Calu3 (cell line): ENCODE results near the gene MIPOL1. TPM values are rescaled to one million over a fixed set of nuclear protein-coding genes. Genes with fewer than 3 reads are reported as not detected.
"Not testable (repeated sequence)": the region's sequence is repeated elsewhere in the genome, so short reads cannot be mapped to it uniquely, and the experiment has no call there.

Experiments
- BruUV-seq: library from RNA; stranded (reverse); fragments of 400-500 nt; replicated peaks from 2 replicates; lab custom pipeline; 2021; lab: Mats Ljungman, UMichigan
- CTCF ChIA-PET: fragments of 300-600 bp; sonication (Branson Sonifier 250); formaldehyde crosslinking; loops from one replicate; lab custom pipeline; 2022; ENCODE audit warnings: antibody characterized with exemption; lab: Charles Lee
- DNase-seq: peaks from one replicate; pipeline ENCODE4 v3.0.0; 2022
- H3K27ac Mint-ChIP-seq: one replicate; pipeline ENCODE4 v1.8.0; 2022; ENCODE audit warnings: mixed read lengths; ENCODE audit not compliant: unreplicated experiment
- H3K27me3 Mint-ChIP-seq: one replicate; pipeline ENCODE4 v1.8.0; 2022; ENCODE audit warnings: mixed read lengths; ENCODE audit not compliant: unreplicated experiment
- H3K36me3 Mint-ChIP-seq: one replicate; pipeline ENCODE4 v1.8.0; 2022; ENCODE audit warnings: mild to moderate bottlenecking, moderate library complexity, mixed read lengths; ENCODE audit not compliant: insufficient read depth, unreplicated experiment
- H3K4me1 Mint-ChIP-seq: one replicate; pipeline ENCODE4 v1.8.0; 2022; ENCODE audit warnings: mild to moderate bottlenecking, low read depth, mixed read lengths; ENCODE audit not compliant: unreplicated experiment
- H3K4me3 Mint-ChIP-seq: one replicate; pipeline ENCODE4 v1.8.0; 2022; ENCODE audit warnings: mild to moderate bottlenecking, low read depth, moderate library complexity, mixed read lengths; ENCODE audit not compliant: unreplicated experiment
- H3K9me3 Mint-ChIP-seq: one replicate; pipeline ENCODE4 v1.8.0; 2022; ENCODE audit warnings: low read depth, mixed read lengths; ENCODE audit not compliant: unreplicated experiment
- CTCF ChIP-seq: fragments of 200-600 bp; IDR thresholded peaks from one replicate; pipeline ENCODE4 v1.8.0; 2022; ENCODE audit warnings: antibody characterized with exemption; ENCODE audit not compliant: unreplicated experiment
- intact Hi-C: fragments of 100-400 bp; cut with micrococcal nuclease; formaldehyde crosslinking; loops from one replicate; pipeline ENCODE4 v1.10.0; 2022; ENCODE audit not compliant: unreplicated experiment
- total RNA-seq: library from RNA; stranded (reverse); gene quantifications from 2 replicates; pipeline ENCODE4 v1.2.3, GENCODE V29; 2022

MIPOL1 gene
- total RNA-seq, 1 experiment from 2014 or later: 27.2 TPM

- intact Hi-C loops: loop anchor here (2.0 to 5.0 kb wide), 5 partner anchors 16 to 300 kb away; no protein-coding TSS in a partner anchor
- peaks cover 5% of the 10 kb centered on the region for H3K36me3 Mint-ChIP-seq
- peak overlapping the region; percentile 85 for H3K27ac Mint-ChIP-seq
- no peak for TF ChIP-seq CTCF
- H3K27me3 Mint-ChIP-seq: no peaks in the 10 kb centered on the region
- H3K9me3 Mint-ChIP-seq: no peaks in the 10 kb centered on the region
- BruUV-seq: no TSS peak
- peak overlapping the region; percentile 61 for H3K4me3 Mint-ChIP-seq
- DNase-seq: peak; percentile 30
- CTCF ChIA-PET: interaction anchor here (0.7 kb wide), 1 partner anchor 12 kb away, joined by 3 read pairs; no protein-coding TSS in a partner anchor
- peaks cover 26% of the 10 kb centered on the region for H3K4me1 Mint-ChIP-seq
These were observed 349.1 kb downstream of the MIPOL1 start for GRCh38 chr14:37546621-37547447.

- no peak for TF ChIP-seq CTCF
- DNase-seq: no peak
- CTCF ChIA-PET: no interaction called here
- intact Hi-C loops: no loop called here
- Mint-ChIP-seq H3K9me3 (no peaks in the 10 kb centered on the region), H3K4me1 (peaks cover 17% of the 10 kb centered on the region), H3K4me3 (no peak overlapping the region), H3K36me3 (peaks cover 6% of the 10 kb centered on the region), H3K27me3 (no peaks in the 10 kb centered on the region), H3K27ac (no peak overlapping the region)
- no TSS peak for BruUV-seq
These were observed 352.8 kb downstream of the MIPOL1 start for GRCh38 chr14:37550511-37550910.

- BruUV-seq: no TSS peak
- Mint-ChIP-seq H3K27me3 (no peaks in the 10 kb centered on the region), H3K27ac (no peak overlapping the region), H3K4me3 (no peak overlapping the region), H3K36me3 (peaks cover 12% of the 10 kb centered on the region), H3K9me3 (no peaks in the 10 kb centered on the region), H3K4me1 (peaks cover 11% of the 10 kb centered on the region)
- CTCF ChIA-PET: no interaction called here
- no peak for TF ChIP-seq CTCF
- intact Hi-C loops: no loop called here
- no peak for DNase-seq
These were observed 353.4 kb downstream of the MIPOL1 start for GRCh38 chr14:37551119-37551518.

- intact Hi-C loops: no loop called here
- DNase-seq: no peak
- peaks cover 2% of the 10 kb centered on the region for H3K9me3 Mint-ChIP-seq
- H3K27me3 Mint-ChIP-seq: no peaks in the 10 kb centered on the region
- H3K36me3 Mint-ChIP-seq: peaks cover 34% of the 10 kb centered on the region
- no peak for TF ChIP-seq CTCF
- H3K27ac Mint-ChIP-seq: no peak overlapping the region
- CTCF ChIA-PET: no interaction called here
- H3K4me3 Mint-ChIP-seq: no peak overlapping the region
- peaks cover 8% of the 10 kb centered on the region for H3K4me1 Mint-ChIP-seq
- no TSS peak for BruUV-seq
These were observed 356.3 kb downstream of the MIPOL1 start for GRCh38 chr14:37553935-37554550.

- peaks cover 36% of the 10 kb centered on the region for H3K36me3 Mint-ChIP-seq
- H3K27me3 Mint-ChIP-seq, intact Hi-C loops, CTCF ChIA-PET, H3K9me3 Mint-ChIP-seq, DNase-seq, H3K27ac Mint-ChIP-seq, H3K4me3 Mint-ChIP-seq, H3K4me1 Mint-ChIP-seq, BruUV-seq: not testable (repeated sequence)
These were observed 357.9 kb downstream of the MIPOL1 start for GRCh38 chr14:37555596-37555995.
